Posterior cingulate gyrus (tissue), 11 donors: ENCODE measurements around the gene IRF1.

Experiments
- DNase-seq, 10 donors: peaks; one replicate each; pipeline versions ENCODE4 v3.0.0 to v3.0.0-alpha.2; 2020 to 2021; ENCODE audit warnings: mixed read lengths in 3 of 10
- intact Hi-C: fragments of 100-400 bp; cut with DNase I; formaldehyde crosslinking; loops from one replicate; pipeline ENCODE4 v1.15.1; 2023

IRF1 gene

DNA sequence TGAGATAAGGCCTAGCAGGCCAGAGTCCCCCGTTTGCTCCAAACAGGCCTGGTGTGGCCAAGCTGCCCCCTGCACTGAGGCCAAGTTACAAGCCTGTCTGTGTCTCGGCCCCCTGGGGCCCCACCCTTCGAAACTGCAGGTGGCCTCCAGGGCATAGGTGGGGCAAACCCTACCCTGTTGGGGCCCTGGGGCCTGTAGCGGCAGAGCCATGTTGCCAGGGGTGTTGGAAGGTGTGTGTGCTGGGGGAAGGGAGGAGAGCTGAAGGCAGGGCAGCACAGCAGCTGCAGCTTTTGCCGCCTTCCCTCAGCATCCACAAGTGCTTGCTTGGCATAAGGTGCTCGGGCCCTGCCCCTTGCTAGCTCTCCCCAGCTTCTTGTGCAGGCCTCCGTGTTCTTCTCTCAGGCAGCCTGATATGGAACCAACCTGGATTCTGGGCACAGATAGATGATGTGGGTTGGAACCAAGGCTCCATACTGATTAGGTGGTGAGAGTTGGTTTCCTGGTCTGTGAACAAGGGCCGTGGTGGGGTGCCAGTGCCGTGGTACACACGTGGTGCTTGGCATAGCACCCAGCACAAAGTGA, 12.7 kb downstream of the IRF1 start:
- intact Hi-C loops, result no loop called here

DNA sequence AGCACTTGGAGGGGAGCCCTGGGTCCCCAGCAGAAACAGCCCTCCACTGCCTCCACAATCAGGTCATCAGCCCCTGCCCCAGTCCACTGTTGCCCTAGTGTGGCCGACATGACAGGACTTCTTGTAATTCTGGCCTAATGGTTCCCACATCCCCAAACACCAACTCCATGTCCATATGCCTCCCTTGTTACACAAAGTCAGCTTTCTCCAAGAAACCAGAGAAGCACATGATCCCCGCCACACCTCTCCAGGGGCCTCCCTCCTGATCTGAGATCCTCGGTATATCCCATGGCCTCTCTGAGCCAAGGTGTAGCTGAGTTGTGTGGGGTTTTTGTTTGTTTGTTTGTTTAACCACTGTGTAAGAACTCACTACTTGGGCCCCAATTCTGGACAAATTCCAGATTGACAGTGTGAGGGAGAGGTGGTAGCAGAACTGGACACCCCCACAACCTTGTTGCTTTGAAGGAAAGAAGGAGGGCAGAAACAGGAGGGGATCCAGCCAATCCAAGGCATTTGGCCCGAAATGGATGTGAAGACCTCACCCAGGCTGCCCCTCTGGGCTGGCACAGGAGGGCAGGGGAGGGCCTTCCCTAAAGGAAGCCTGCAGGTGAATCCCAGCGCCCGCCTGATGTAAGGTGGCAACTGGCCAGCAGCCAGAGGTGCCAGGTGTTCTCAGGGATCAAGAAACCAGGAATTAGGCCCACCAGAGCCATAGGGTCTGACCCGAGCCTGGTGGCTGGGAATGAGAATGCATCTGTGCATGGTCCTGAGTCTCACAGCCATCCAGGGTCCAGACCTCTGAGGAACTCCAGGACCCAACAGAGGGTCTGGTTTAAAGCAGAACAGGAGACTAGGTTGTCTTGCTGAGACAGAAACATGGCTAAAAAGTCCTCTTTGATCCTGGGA, 13.4 kb downstream of the IRF1 start:
- no peak for DNase-seq
- intact Hi-C loops, result no loop called here

More for the DNA sequence above, 12.7 kb downstream of the IRF1 start:
- DNase-seq, result no peak

DNA sequence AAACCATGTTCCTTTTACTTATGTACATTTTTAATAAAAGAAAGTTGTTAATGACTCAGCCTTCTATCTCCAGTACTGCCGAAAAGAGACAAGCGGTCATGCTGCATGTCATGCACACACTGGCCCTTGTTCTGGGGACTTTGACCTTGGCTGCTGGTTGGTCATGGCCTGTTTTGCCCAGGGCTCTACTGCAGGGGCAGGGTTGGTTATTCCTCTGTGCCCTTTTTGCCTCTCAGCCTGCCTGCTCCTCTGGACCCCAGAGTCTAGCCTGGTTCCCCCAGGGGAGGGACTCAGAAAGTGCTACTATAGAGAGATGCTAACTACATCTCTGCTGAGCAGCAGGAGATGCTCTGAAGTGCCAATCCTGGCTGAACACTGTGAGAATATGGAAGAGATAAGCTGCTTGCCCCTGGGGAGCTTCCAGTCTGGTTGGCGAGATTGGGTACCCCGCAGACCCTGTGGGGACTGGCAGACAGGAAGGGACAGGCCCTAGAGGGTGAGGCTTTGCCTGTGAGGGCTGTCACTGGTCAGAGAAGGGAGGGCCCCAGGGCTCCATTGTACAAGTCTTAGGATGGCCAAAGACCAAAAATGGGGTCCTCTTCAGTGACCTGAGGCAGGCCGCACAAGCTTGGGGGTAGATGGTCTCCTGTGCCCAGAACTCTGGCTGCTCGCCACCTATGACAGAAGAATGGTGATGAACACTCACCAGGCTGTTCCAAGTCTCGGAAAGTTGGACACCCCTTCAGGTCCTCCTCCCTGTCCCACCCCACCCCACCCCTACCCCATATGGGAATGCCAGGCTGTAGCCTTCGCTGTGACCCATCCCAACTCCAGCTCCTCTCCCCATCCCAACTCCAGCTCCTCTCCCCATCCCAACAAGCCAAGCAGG, 14.3 kb downstream of the IRF1 start:
- DNase-seq, result peak in 1 of 10 donors; percentile 74
- intact Hi-C loops, result no loop called here

DNA sequence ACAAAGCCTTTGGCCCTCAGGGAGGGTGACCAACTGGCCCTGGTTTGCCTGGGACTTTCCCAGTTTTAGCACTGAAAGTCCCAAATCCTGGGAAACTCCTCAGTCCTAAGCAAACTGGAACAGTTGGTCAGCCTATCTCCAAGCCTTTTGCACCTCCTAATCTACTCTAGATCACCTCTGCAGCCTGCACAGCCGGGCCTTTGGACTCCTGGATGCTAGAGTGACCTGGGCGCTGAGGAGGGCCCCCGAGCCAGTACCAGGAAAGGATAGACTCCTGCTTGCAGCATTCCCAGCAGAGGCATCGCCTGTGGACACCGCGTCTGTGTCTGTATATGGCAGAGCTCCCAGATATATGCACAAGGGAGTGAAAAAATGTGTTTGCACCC, 15.1 kb downstream of the IRF1 start:
- DNase-seq, result no peak
- intact Hi-C loops, result no loop called here

DNA sequence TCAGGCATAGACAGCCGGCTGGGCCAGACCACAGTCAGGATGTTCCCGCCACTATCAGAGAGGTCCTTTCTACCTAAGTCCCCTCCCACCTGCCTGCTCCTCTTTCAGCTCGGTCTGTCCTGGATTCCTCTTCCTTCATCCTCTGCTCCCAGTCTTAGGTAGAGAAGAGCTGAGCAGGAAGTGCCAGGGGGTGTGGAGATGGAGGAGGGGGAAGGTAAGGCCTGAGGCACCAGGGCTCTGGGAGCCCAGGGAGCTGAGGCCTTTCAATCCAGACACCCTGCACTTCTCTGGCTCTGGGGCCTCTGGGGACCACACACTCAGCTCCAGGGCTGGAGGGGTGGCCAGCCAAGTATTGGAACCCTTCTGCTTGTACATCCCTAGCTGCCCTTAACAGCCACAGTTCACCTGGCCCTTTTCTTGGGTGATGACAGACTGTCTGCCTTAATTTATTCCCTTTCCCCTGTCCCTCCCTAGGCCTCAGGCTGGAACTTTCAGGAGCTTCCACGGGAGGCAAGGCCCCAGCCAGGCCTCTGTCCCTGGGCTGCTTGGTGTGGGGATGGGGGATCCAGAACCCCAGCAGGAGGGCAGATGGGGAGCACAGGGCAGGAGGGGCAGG, 15.6 kb downstream of the IRF1 start:
- DNase-seq, result peak in 1 of 10 donors; percentile 62
- intact Hi-C loops, result no loop called here

DNA sequence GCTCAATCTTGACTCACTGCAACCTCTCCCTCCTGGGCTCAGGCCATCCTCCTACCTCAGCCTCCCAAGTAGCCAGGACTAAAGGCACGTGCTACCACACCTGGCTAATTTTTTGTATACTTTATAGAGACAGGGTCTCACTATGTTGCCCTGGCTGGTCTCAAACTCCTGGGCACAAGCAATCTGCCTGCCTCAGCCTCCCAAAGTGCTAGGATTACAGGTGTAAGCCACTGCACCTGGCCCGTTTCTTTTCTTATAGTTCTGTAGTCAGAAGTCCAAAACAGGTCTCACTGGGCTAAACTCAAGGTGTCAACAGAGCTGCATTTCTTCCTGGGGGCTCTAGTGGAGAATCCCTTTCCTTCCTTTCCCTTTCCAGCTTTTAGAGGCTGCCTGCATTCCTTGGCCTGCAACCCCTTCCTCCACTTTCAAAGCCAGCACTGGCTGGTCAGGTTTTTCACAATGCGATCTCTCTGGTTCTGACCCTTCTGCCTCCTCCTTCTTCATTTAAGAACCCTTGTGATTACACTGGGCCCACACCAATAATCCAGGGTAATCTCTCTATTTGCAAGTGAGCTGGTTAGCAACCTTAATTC, 16.3 kb downstream of the IRF1 start:
- no peak for DNase-seq
- intact Hi-C loops, result no loop called here

GRCh38 chr5:132473668-132474067, 16.9 kb downstream of the IRF1 start:
- DNase-seq, result no peak

DNA sequence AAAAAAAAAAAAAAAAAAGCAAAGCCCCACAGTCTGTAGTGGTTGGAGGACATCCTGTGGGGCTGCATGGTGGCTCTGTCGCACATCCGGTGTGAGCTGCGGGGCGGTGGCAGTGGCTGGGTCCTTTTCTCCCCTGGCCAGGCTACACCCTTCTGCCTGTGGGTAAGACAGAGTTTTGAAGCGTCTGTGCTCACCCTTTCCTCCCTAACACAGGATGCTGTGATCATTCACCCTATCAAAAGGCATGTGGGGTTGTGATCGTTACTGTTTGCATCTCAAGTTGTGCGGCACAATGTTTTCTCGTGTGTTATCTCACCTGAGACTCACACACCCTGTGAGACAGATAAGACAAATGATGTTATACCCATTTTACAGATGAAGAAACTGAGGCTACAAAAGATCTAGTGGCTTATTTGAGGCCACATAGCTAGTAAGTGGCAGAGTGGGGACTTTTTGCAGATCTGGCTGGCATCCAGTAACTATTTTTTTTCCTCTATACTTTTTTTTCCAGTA, 17.5 kb downstream of the IRF1 start:
- no peak for DNase-seq
- intact Hi-C loops, result no loop called here

More at GRCh38 chr5:132473668-132474067, 16.9 kb downstream of the IRF1 start:
- intact Hi-C loops, result no loop called here

GRCh38 chr5:132472431-132472830, 18.1 kb downstream of the IRF1 start:
- intact Hi-C loops, result no loop called here
- DNase-seq, result no peak

- intact Hi-C loops, result no loop called here
- no peak for DNase-seq
Measured at GRCh38 chr5:132471944-132472343, 18.6 kb downstream of the IRF1 start.

DNA sequence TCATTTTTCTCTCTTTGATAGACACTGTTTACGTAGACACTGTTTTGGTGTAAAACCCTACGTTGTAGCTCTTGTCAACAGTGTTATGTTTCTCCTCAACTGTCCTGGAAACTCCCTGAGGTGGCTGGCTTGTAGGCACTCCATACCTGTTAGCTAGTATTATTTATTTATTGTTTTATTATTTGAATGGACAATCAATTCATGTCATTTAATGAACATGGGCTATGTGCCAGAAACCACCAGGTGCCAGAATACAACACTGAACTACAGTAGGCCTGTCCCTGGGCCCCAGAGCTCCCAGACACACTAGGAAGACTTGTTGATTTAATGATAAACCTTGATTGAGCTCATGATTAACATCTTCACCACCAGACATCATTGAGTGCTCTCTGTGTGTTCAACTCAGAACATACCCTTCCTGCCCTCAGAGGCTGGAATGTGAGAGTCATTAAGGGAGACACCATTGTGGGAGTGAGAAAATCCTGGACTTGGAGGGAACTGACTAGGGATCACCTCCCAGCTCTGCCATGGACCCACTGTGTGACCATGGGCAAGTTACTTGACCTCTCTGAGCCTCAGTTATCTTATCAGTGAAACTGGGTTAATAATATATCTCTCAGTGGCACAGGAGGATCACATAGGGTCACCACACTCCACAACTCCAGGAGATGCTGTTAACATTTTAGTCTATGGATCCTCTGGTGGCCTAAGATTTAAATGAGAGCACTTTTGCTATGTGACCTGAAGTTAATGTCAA, 19.2 kb downstream of the IRF1 start:
- intact Hi-C loops, result no loop called here

DNA sequence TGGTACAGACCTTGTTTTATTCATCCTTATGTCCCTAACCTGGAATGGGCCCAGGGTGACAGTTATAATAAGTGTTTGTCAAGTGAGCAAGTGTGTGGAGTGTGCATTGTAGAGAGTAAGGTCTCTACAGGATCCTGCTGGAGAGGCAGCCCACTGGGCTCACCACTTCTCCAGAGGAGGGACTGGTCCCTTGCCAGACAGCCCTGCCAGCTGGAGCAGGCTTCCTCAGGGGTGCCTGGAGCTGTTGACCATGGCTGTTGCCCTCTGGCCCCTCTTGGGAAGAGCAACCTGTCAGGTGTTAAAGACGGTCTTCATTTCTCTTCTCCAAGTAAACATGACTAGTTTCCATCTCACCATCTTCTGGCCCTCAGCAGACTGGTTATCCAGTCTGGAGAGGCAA, 20.0 kb downstream of the IRF1 start:
- DNase-seq, result no peak
- intact Hi-C loops, result no loop called here

More for the DNA sequence above, 19.2 kb downstream of the IRF1 start:
- DNase-seq, result no peak

DNA sequence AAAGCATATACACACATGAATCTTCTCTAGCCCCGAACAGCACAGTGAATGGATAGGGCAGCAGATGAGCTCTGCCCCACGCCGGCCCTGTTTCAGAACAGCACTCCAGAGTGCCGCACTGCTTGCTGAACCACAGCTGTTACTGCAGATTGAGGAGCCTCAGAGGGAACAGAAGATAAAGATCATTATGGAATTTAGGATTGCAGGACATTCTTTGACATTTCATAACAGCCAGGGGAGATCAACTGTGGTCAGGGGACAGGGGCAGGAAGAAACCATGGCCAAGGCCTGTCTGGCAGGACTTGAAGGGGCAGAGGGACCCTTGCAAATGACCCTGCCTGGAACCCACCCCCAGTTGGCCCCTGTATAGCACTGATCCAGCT, 20.6 kb downstream of the IRF1 start:
- DNase-seq, result peak in 1 of 10 donors; percentile 61
- intact Hi-C loops, result no loop called here

- no peak for DNase-seq
- intact Hi-C loops, result no loop called here
Measured at GRCh38 chr5:132469380-132470009, 21.1 kb downstream of the IRF1 start.

DNA sequence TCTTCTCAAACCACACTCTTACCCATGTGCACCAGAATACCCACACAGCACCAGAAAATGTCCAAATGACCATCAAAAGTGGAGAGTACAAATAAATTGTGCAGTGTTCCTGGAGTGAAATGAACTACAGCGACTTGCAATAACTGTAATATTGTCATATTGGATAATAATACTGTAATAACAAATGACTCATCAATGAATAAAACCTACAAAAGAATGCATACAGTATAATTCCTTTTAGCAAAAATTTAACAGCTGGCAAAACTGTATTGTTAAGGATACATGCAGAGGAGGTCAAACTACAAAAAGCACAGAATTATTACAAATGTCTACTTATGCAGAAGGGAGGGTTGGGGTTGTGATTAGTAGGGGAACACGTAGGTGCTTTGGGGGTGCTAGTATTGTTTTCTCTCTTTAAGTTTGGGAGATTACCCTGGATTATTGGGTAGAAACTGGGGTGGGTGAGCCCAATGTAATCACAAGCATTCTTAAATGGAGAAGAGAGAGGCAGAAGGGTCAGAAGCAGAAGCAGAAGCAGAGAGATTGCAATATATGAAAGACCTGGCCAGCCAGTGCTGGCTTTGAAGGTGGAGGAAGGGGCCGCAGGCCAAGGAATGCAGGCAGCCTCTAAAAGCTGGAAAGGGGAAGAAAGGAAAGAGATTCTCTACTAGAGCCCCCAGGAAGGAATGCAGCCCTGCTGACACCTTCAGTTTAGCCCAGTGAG, 21.8 kb downstream of the IRF1 start:
- intact Hi-C loops, result no loop called here
- DNase-seq, result no peak

- intact Hi-C loops, result no loop called here
- no peak for DNase-seq
Measured at GRCh38 chr5:132467287-132467984, 23.1 kb downstream of the IRF1 start.

- DNase-seq, result peak in 3 of 10 donors; percentile 24 to 85 (median 81)
- intact Hi-C loops, result no loop called here
Measured at GRCh38 chr5:132466433-132467286, 23.9 kb downstream of the IRF1 start.
